Endothelial cell of coronary artery (primary cell): ENCODE measurements around the gene NAT16. TPM values are rescaled to one million over a fixed set of nuclear protein-coding genes. Genes with fewer than 3 reads are reported as not detected.

Experiments
- total RNA-seq: library from RNA; depleted of rRNA; stranded (reverse); fragments of >200 nt; gene quantifications from 2 replicates; pipeline ENCODE4 v1.2.3, GENCODE V29; 2014

The NAT16 gene
- total RNA-seq = not detected in 2 replicates

GRCh38 chr7:101180130-101180755 is at the start of gene NAT16:
TSS of gene NAT16 (minus strand) at chr7:101180293. CDS start at chr7:101174807, 5,486 bp downstream.

GRCh38 chr7:101217388-101218235 is 37.5 kb upstream of the NAT16 start, which contains the start of the genes PLOD3 and ZNHIT1:
TSS of gene PLOD3 (minus strand) at chr7:101217581. CDS start at chr7:101217274, 307 bp downstream.
TSS of gene ZNHIT1 (plus strand) at chr7:101218165. CDS start at chr7:101218196, 31 bp downstream.

GRCh38 chr7:101200862-101201599 is 20.9 kb upstream of the NAT16 start, which contains the start of gene MOGAT3:
TSS of gene MOGAT3 (minus strand) at chr7:101201036. CDS start at chr7:101200854, 182 bp downstream.

GRCh38 chr7:101165075-101165957 is 14.8 kb downstream of the NAT16 start, which contains the start of gene VGF:
TSS of gene VGF (minus strand) at chr7:101165569. CDS start at chr7:101164843, 726 bp downstream.

GRCh38 chr7:101153969-101154692 is 26.0 kb downstream of the NAT16 start, which contains the start of gene AP1S1:
TSS of gene AP1S1 (plus strand) at chr7:101154476. CDS start at chr7:101154515, 39 bp downstream.

GRCh38 chr7:101126651-101127459 is 53.2 kb downstream of the NAT16 start, which contains the start of gene SERPINE1:
TSS of gene SERPINE1 (plus strand) at chr7:101127104. CDS start at chr7:101128394, 1,290 bp downstream.

Other genes starting within 250 kb of the NAT16 start
- gene MUC3A, start 230.8 kb downstream of the NAT16 start, total RNA-seq = under 0.01 TPM in 1 of 2 replicates, not detected in the other
- not detected in 2 replicates for gene MUC12, start 210.7 kb downstream of the NAT16 start, total RNA-seq
- not detected in 2 replicates for gene MUC17, start 160.2 kb downstream of the NAT16 start, total RNA-seq
- 18.7 and 36.1 TPM in 2 replicates for gene TRIM56, start 94.8 kb downstream of the NAT16 start, total RNA-seq
- gene SERPINE1, start 53.2 kb downstream of the NAT16 start, total RNA-seq = 1,365 and 3,900 TPM in 2 replicates
- gene AP1S1, start 25.8 kb downstream of the NAT16 start, total RNA-seq = 154 and 216 TPM in 2 replicates
- under 0.01 TPM in 1 of 2 replicates, not detected in the other for gene VGF, start 14.7 kb downstream of the NAT16 start, total RNA-seq
- gene MOGAT3, start 20.7 kb upstream of the NAT16 start, total RNA-seq = not detected in 2 replicates
- gene PLOD3, start 37.3 kb upstream of the NAT16 start, total RNA-seq = 58.9 and 99.5 TPM in 2 replicates
- gene ZNHIT1, start 37.9 kb upstream of the NAT16 start, total RNA-seq = 94.3 and 111 TPM in 2 replicates
- 2.3 and 3.8 TPM in 2 replicates for gene CLDN15, start 57.5 kb upstream of the NAT16 start, total RNA-seq
- 267 and 300 TPM in 2 replicates for gene FIS1, start 64.8 kb upstream of the NAT16 start, total RNA-seq
- gene IFT22, start 141.5 kb upstream of the NAT16 start, total RNA-seq = 16.8 and 23.5 TPM in 2 replicates
- not detected in 2 replicates for gene COL26A1, start 182.6 kb upstream of the NAT16 start, total RNA-seq